Hepatocyte (in vitro differentiated cells): ENCODE data around the gene SMAD7. TPM values are rescaled to one million over a fixed set of nuclear protein-coding genes. Genes with fewer than 3 reads are reported as not detected.

Experiments
- DNase-seq: peaks from one replicate; pipeline ENCODE4 v3.0.0-alpha.2; 2016; ENCODE audit warnings: low spot score
- H2AFZ ChIP-seq: fragments of 200-600 bp; sonication (generic); 2 replicates; pipeline ENCODE4 v1.6.0; 2016; ENCODE audit warnings: antibody characterized with exemption, mild to moderate bottlenecking
- H3K27ac ChIP-seq: fragments of 200-600 bp; sonication (generic); 2 replicates; pipeline ENCODE4 v1.5.1; 2016; ENCODE audit warnings: mild to moderate bottlenecking
- H3K27me3 ChIP-seq: fragments of 200-600 bp; sonication (generic); 2 replicates; pipeline ENCODE4 v1.6.1; 2016
- H3K36me3 ChIP-seq: fragments of 200-600 bp; sonication (generic); replicated peaks from 2 replicates; pipeline ENCODE4 v1.5.1; 2016; ENCODE audit warnings: low read depth; ENCODE audit not compliant: insufficient read depth
- H3K4me1 ChIP-seq: fragments of 200-600 bp; sonication (generic); 2 replicates; pipeline ENCODE4 v1.5.1; 2016; ENCODE audit warnings: mild to moderate bottlenecking, moderate library complexity; ENCODE audit not compliant: insufficient read depth
- H3K4me2 ChIP-seq: fragments of 200-600 bp; sonication (generic); 2 replicates; pipeline ENCODE4 v1.6.0; 2016
- H3K4me3 ChIP-seq: fragments of 200-600 bp; sonication (generic); 2 replicates; pipeline ENCODE4 v1.5.1; 2016; ENCODE audit warnings: mild to moderate bottlenecking
- H3K79me2 ChIP-seq: fragments of 200-600 bp; sonication (generic); 2 replicates; pipeline ENCODE4 v1.6.0; 2017; ENCODE audit warnings: mild to moderate bottlenecking
- H3K9me2 ChIP-seq: fragments of 200-600 bp; sonication (generic); replicated peaks from 2 replicates; pipeline ENCODE4 v1.6.0; 2017; ENCODE audit warnings: mild to moderate bottlenecking; ENCODE audit not compliant: insufficient read depth
- H3K9me3 ChIP-seq: fragments of 200-600 bp; sonication (generic); 2 replicates; pipeline ENCODE4 v1.5.1; 2016; ENCODE audit warnings: low read depth, mild to moderate bottlenecking
- H4K20me1 ChIP-seq: fragments of 200-600 bp; sonication (generic); 2 replicates; pipeline ENCODE4 v1.6.0; 2016; ENCODE audit warnings: mild to moderate bottlenecking; ENCODE audit not compliant: insufficient read depth, poor library complexity, severe bottlenecking
- CTCF ChIP-seq: fragments of 200-600 bp; sonication (generic); IDR thresholded peaks from 2 replicates; pipeline ENCODE4 v1.5.1; 2016; ENCODE audit warnings: antibody characterized with exemption, mild to moderate bottlenecking; ENCODE audit not compliant: poor library complexity
- EZH2 ChIP-seq: fragments of 200-600 bp; sonication (generic); IDR thresholded peaks from 2 replicates; pipeline ENCODE4 v1.6.1; 2016; ENCODE audit warnings: antibody characterized with exemption, mild to moderate bottlenecking, borderline replicate concordance
- EZH2phosphoT487 ChIP-seq: fragments of 200-600 bp; sonication (generic); IDR thresholded peaks from one replicate; pipeline ENCODE4 v1.6.1; 2018; ENCODE audit warnings: antibody characterized with exemption, mild to moderate bottlenecking, low read depth, moderate library complexity; ENCODE audit not compliant: unreplicated experiment, severe bottlenecking
- WGBS: methylation state at CpG from one replicate; pipeline ENCODE4 v1.1.6; 2016; ENCODE audit warnings: low lambda C conversion rate; ENCODE audit errors: missing lambda C conversion rate; 5-methylcytosine and 5-hydroxymethylcytosine counted together
- polyA plus RNA-seq: library from polyadenylated mRNA; unstranded; fragments of >200 nt; fragmentation: Nextera tagmentation; extraction: Ambion mirVana; gene quantifications from 2 replicates; pipeline ENCODE4 v1.2.1, GENCODE V29; 2016
- total RNA-seq: library from RNA; depleted of rRNA; stranded (reverse); fragments of >200 nt; gene quantifications from 2 replicates; pipeline ENCODE4 v1.2.3, GENCODE V29; 2014

SMAD7 gene
- total and polyA plus RNA-seq, 2 experiments from 2014 or later: 65.4 to 71.1 TPM

GRCh38 chr18:48875314-48875941, 75.3 kb downstream of the SMAD7 start:
- Histone ChIP-seq H4K20me1 (no peaks in the 10 kb centered on the region), H3K4me3 (no peak overlapping the region), H3K9me3 (no peaks in the 10 kb centered on the region), H3K27me3 (no peaks in the 10 kb centered on the region), H3K4me2 (no peak overlapping the region), H3K36me3 (no peaks in the 10 kb centered on the region), H2AFZ (no peak overlapping the region), H3K79me2 (no peaks in the 10 kb centered on the region), H3K4me1 (peaks cover 36% of the 10 kb centered on the region), H3K9me2 (no peaks in the 10 kb centered on the region), H3K27ac (no peak overlapping the region)
- no peak for TF ChIP-seq EZH2
- no peak for TF ChIP-seq CTCF
- TF ChIP-seq EZH2phosphoT487: no peak
- 95% methylated on average over 18 of the region's 18 CpGs for whole genome bisulfite sequencing
- DNase-seq: no peak

- Histone ChIP-seq H3K4me2 (no peak overlapping the region), H3K36me3 (no peaks in the 10 kb centered on the region), H3K9me3 (no peaks in the 10 kb centered on the region), H3K4me1 (peaks cover 36% of the 10 kb centered on the region), H3K4me3 (no peak overlapping the region), H3K79me2 (no peaks in the 10 kb centered on the region), H4K20me1 (no peaks in the 10 kb centered on the region), H3K27ac (no peak overlapping the region), H3K9me2 (no peaks in the 10 kb centered on the region), H2AFZ (no peak overlapping the region), H3K27me3 (no peaks in the 10 kb centered on the region)
- DNase-seq: no peak
- TF ChIP-seq CTCF: no peak
- no peak for TF ChIP-seq EZH2
- no peak for TF ChIP-seq EZH2phosphoT487
- WGBS: 83% methylated on average over 15 of the region's 15 CpGs
Observed at GRCh38 chr18:48874701-48875162, 76.0 kb downstream of the SMAD7 start.

GRCh38 chr18:48874233-48874632, 76.5 kb downstream of the SMAD7 start:
- peak overlapping the region; percentile 70 for H3K27ac ChIP-seq

More at GRCh38 chr18:48874233-48874632, 76.5 kb downstream of the SMAD7 start:
- Histone ChIP-seq H3K9me2 (no peaks in the 10 kb centered on the region), H3K4me1 (peaks cover 38% of the 10 kb centered on the region), H3K36me3 (no peaks in the 10 kb centered on the region), H3K4me3 (no peak overlapping the region), H3K79me2 (no peaks in the 10 kb centered on the region), H3K4me2 (no peak overlapping the region), H3K27me3 (no peaks in the 10 kb centered on the region), H2AFZ (no peak overlapping the region), H3K9me3 (no peaks in the 10 kb centered on the region), H4K20me1 (no peaks in the 10 kb centered on the region)
- TF ChIP-seq EZH2 (no peak), EZH2phosphoT487 (no peak), CTCF (no peak)
- 93% methylated on average over 5 of the region's 5 CpGs for WGBS
- no peak for DNase-seq
